Activated naive CD4-positive, alpha-beta T cell treated with anti-CD3 and anti-CD28 coated beads, Interleukin-2, amount 50 U/mL, for 72 hours (primary cell): ENCODE measurements around the gene HSPA4. TPM values are rescaled to one million over a fixed set of nuclear protein-coding genes. Genes with fewer than 3 reads are reported as not detected.
A peak's percentile ranks its signal among the peaks of the same experiment; 100 is the strongest.
"Not testable (repeated sequence)": the region's sequence is repeated elsewhere in the genome, so short reads cannot be mapped to it uniquely, and the experiment has no call there.

Experiments used
- ATAC-seq, 2 donors: fragments of 150-1000 bp; cut with Tn5 transposase; 2 replicates each; pipeline ENCODE4 v1.10.0; 2021; ENCODE audit warnings: mild to moderate bottlenecking in 2 of 2, moderate library complexity in 2 of 2
- DNase-seq, 2 donors: peaks; one replicate each; pipeline ENCODE4 v3.0.0; 2021 to 2022; ENCODE audit warnings: low spot score in 2 of 2
- H3K27ac Mint-ChIP-seq, 2 donors: one replicate each; pipeline ENCODE4 v1.8.0; 2022; ENCODE audit warnings: mild to moderate bottlenecking in 2 of 2, mixed read lengths in 2 of 2
- H3K36me3 Mint-ChIP-seq, 2 donors: one replicate each; pipeline ENCODE4 v1.8.0; 2022; ENCODE audit warnings: mixed read lengths in 2 of 2
- H3K9me3 Mint-ChIP-seq, 2 donors: one replicate each; pipeline ENCODE4 v1.8.0; 2022; ENCODE audit warnings: mixed read lengths in 2 of 2
- total RNA-seq, 2 donors: library from RNA; stranded (reverse); gene quantifications; one replicate each; pipeline ENCODE4 v1.2.3, GENCODE V29; 2022

The HSPA4 gene
- total RNA-seq, 2 donors from 2014 or later = 168 to 198 TPM

GRCh38 chr5:133041910-133042309 lies 9.9 kb upstream of the HSPA4 start:
- H3K27ac Mint-ChIP-seq = no peak overlapping the region
- no peaks in the 10 kb centered on the region for H3K36me3 Mint-ChIP-seq
- DNase-seq (no peak), ATAC-seq (no peak)
- H3K9me3 Mint-ChIP-seq = no peaks in the 10 kb centered on the region

- H3K9me3 Mint-ChIP-seq, ATAC-seq, DNase-seq, H3K27ac Mint-ChIP-seq, H3K36me3 Mint-ChIP-seq: not testable (repeated sequence)
Observed at GRCh38 chr5:133046560-133046959, 5.3 kb upstream of the HSPA4 start.

GRCh38 chr5:133047404-133047803 lies 4.4 kb upstream of the HSPA4 start:
- Mint-ChIP-seq H3K27ac (no peak overlapping the region), H3K36me3 (peaks cover 6 to 15% of the 10 kb centered on the region in 2 donors), H3K9me3 (no peaks in the 10 kb centered on the region)
- ATAC-seq (no peak), DNase-seq (no peak)

GRCh38 chr5:133048993-133049725 lies 2.7 kb upstream of the HSPA4 start:
- ATAC-seq = no peak
- no peak for DNase-seq
- H3K9me3 Mint-ChIP-seq = no peaks in the 10 kb centered on the region
- peaks cover 6 to 22% of the 10 kb centered on the region in 2 donors for H3K36me3 Mint-ChIP-seq
- H3K27ac Mint-ChIP-seq = peak overlapping the region in 1 of 2 donors; percentile 61

GRCh38 chr5:133049726-133050048 lies 2.1 kb upstream of the HSPA4 start:
- no peak for DNase-seq
- Mint-ChIP-seq H3K36me3 (peaks cover 6 to 22% of the 10 kb centered on the region in 2 donors), H3K27ac (no peak overlapping the region), H3K9me3 (no peaks in the 10 kb centered on the region)
- no peak for ATAC-seq

GRCh38 chr5:133050521-133050920 lies 1.3 kb upstream of the HSPA4 start:
- no peak for ATAC-seq
- H3K27ac Mint-ChIP-seq = peak overlapping the region; percentile 98 to 100
- peaks cover 6 to 22% of the 10 kb centered on the region in 2 donors for H3K36me3 Mint-ChIP-seq
- DNase-seq = no peak
- no peaks in the 10 kb centered on the region for H3K9me3 Mint-ChIP-seq

- H3K9me3 Mint-ChIP-seq = no peaks in the 10 kb centered on the region
- peak overlapping the region; percentile 98 to 100 for H3K27ac Mint-ChIP-seq
- DNase-seq (no peak), ATAC-seq (no peak)
- H3K36me3 Mint-ChIP-seq = peaks cover 6 to 22% of the 10 kb centered on the region in 2 donors
Observed at GRCh38 chr5:133051061-133051541, 712 bp upstream of the HSPA4 start.

- Mint-ChIP-seq H3K36me3 (peaks cover 6 to 22% of the 10 kb centered on the region in 2 donors), H3K27ac (peak overlapping the region; percentile 98 to 100), H3K9me3 (no peaks in the 10 kb centered on the region)
- peak; percentile 75 to 81 for DNase-seq
- ATAC-seq = peak; percentile 14 to 50
Observed at GRCh38 chr5:133052317-133053175, 733 bp downstream of the HSPA4 start.

- DNase-seq = no peak
- Mint-ChIP-seq H3K27ac (peak overlapping the region; percentile 98 to 100), H3K9me3 (no peaks in the 10 kb centered on the region), H3K36me3 (peaks cover 6 to 22% of the 10 kb centered on the region in 2 donors)
- ATAC-seq = no peak
Observed at GRCh38 chr5:133053448-133053847, 1.6 kb downstream of the HSPA4 start.

GRCh38 chr5:133054697-133055471 lies 3.1 kb downstream of the HSPA4 start:
- no peak overlapping the region for H3K27ac Mint-ChIP-seq
- ATAC-seq (no peak), DNase-seq (no peak)
- H3K36me3 Mint-ChIP-seq = peaks cover 6 to 22% of the 10 kb centered on the region in 2 donors
- H3K9me3 Mint-ChIP-seq = no peaks in the 10 kb centered on the region

- DNase-seq (no peak), ATAC-seq (no peak)
- H3K36me3 Mint-ChIP-seq = peaks cover 0 to 11% of the 10 kb centered on the region in 2 donors
- H3K27ac Mint-ChIP-seq = no peak overlapping the region
- no peaks in the 10 kb centered on the region for H3K9me3 Mint-ChIP-seq
Observed at GRCh38 chr5:133056891-133057290, 5.1 kb downstream of the HSPA4 start.

GRCh38 chr5:133059621-133060020 lies 7.8 kb downstream of the HSPA4 start:
- DNase-seq = no peak
- H3K27ac Mint-ChIP-seq = no peak overlapping the region
- no peak for ATAC-seq

GRCh38 chr5:133062276-133062675 lies 10.5 kb downstream of the HSPA4 start:
- Mint-ChIP-seq H3K27ac (peak overlapping the region; percentile 12 to 24), H3K36me3 (peaks cover 0 to under 1% of the 10 kb centered on the region in 2 donors), H3K9me3 (no peaks in the 10 kb centered on the region)
- DNase-seq (no peak), ATAC-seq (no peak)

More at GRCh38 chr5:133059621-133060020, 7.8 kb downstream of the HSPA4 start:
- Mint-ChIP-seq H3K36me3 (no peaks in the 10 kb centered on the region), H3K9me3 (no peaks in the 10 kb centered on the region)

- peaks cover 5 to 7% of the 10 kb centered on the region in 2 donors for H3K36me3 Mint-ChIP-seq
- no peaks in the 10 kb centered on the region for H3K9me3 Mint-ChIP-seq
- no peak overlapping the region for H3K27ac Mint-ChIP-seq
- ATAC-seq (no peak), DNase-seq (no peak)
Observed at GRCh38 chr5:133063965-133064364, 12.2 kb downstream of the HSPA4 start.

GRCh38 chr5:133065471-133065870 lies 13.7 kb downstream of the HSPA4 start:
- peaks cover 14 to 17% of the 10 kb centered on the region in 2 donors for H3K36me3 Mint-ChIP-seq
- no peak overlapping the region for H3K27ac Mint-ChIP-seq
- H3K9me3 Mint-ChIP-seq = no peaks in the 10 kb centered on the region
- no peak for ATAC-seq
- no peak for DNase-seq

- Mint-ChIP-seq H3K9me3 (no peaks in the 10 kb centered on the region), H3K27ac (no peak overlapping the region), H3K36me3 (peaks cover 20 to 23% of the 10 kb centered on the region in 2 donors)
- no peak for DNase-seq
- ATAC-seq = no peak
Observed at GRCh38 chr5:133066045-133066444, 14.2 kb downstream of the HSPA4 start.

- no peak for DNase-seq
- Mint-ChIP-seq H3K36me3 (peaks cover 39 to 45% of the 10 kb centered on the region in 2 donors), H3K27ac (peak overlapping the region in 1 of 2 donors; percentile 65), H3K9me3 (no peaks in the 10 kb centered on the region)
- no peak for ATAC-seq
Observed at GRCh38 chr5:133072021-133072420, 20.2 kb downstream of the HSPA4 start.
